H7 (cell line): ENCODE measurements around the gene NDUFS7. TPM values are rescaled to one million over a fixed set of nuclear protein-coding genes. Genes with fewer than 3 reads are reported as not detected.

Source experiments
- DNase-seq: peaks from one replicate; pipeline ENCODE4 v3.0.0; 2012
- H3K27me3 ChIP-seq: 2 replicates; pipeline ENCODE4 v1.6.0; 2011; ENCODE audit warnings: mild to moderate bottlenecking, low read length; ENCODE audit not compliant: control insufficient read depth, insufficient read depth
- H3K36me3 ChIP-seq: replicated peaks from 2 replicates; pipeline ENCODE4 v1.5.1; 2011; ENCODE audit warnings: low read length; ENCODE audit not compliant: control insufficient read depth, insufficient read depth
- H3K4me3 ChIP-seq: 2 replicates; pipeline ENCODE4 v1.5.1; 2011; ENCODE audit warnings: low read depth, mild to moderate bottlenecking, control low read depth, low read length, moderate library complexity; ENCODE audit not compliant: insufficient read depth
- total RNA-seq: library from RNA; depleted of rRNA; stranded (reverse); fragments of >200 nt; shearing (Covaris generic); gene quantifications from 2 replicates; pipeline ENCODE4 v1.2.3, GENCODE V29; 2014; rRNA removed

Gene NDUFS7
- total RNA-seq, result 125 and 140 TPM in 2 replicates

GRCh38 chr19:1383312-1384084 is at the start of gene NDUFS7:
TSS of gene NDUFS7 (plus strand) at chr19:1383907. CDS start at chr19:1383927, 20 bp downstream.
- peak within 1 kb of the TSS; percentile 85 for H3K4me3 ChIP-seq
- peak; percentile 90 for DNase-seq
- no peaks in the 10 kb centered on the region; the same call in 1 of the 2 replicates for H3K36me3 ChIP-seq
- no peaks in the 10 kb centered on the region for H3K27me3 ChIP-seq

GRCh38 chr19:1336079-1336684 is 47.5 kb upstream of the NDUFS7 start:
- no peak overlapping the region for H3K4me3 ChIP-seq
- no peaks in the 10 kb centered on the region for H3K36me3 ChIP-seq
- no peaks in the 10 kb centered on the region for H3K27me3 ChIP-seq
- DNase-seq, result no peak

GRCh38 chr19:1340681-1341469 is 42.8 kb upstream of the NDUFS7 start:
- Histone ChIP-seq H3K4me3 (no peak overlapping the region), H3K36me3 (no peaks in the 10 kb centered on the region), H3K27me3 (no peaks in the 10 kb centered on the region)
- DNase-seq, result peak; percentile 49

- Histone ChIP-seq H3K27me3 (no peaks in the 10 kb centered on the region), H3K36me3 (no peaks in the 10 kb centered on the region), H3K4me3 (no peak overlapping the region)
- DNase-seq, result no peak
These were observed 40.7 kb upstream of the NDUFS7 start for GRCh38 chr19:1343041-1343440.

- Histone ChIP-seq H3K36me3 (no peaks in the 10 kb centered on the region), H3K27me3 (no peaks in the 10 kb centered on the region), H3K4me3 (no peak overlapping the region)
- DNase-seq, result no peak
These were observed 34.5 kb upstream of the NDUFS7 start for GRCh38 chr19:1349211-1349610.

- Histone ChIP-seq H3K27me3 (no peaks in the 10 kb centered on the region), H3K4me3 (no peak overlapping the region), H3K36me3 (no peaks in the 10 kb centered on the region)
- DNase-seq, result no peak
These were observed 32.8 kb upstream of the NDUFS7 start for GRCh38 chr19:1350867-1351266.

- Histone ChIP-seq H3K4me3 (no peak overlapping the region), H3K27me3 (no peaks in the 10 kb centered on the region), H3K36me3 (no peaks in the 10 kb centered on the region)
- no peak for DNase-seq
These were observed 32.3 kb upstream of the NDUFS7 start for GRCh38 chr19:1351381-1351851.

GRCh38 chr19:1353144-1353543 is 30.6 kb upstream of the NDUFS7 start:
- no peak for DNase-seq
- Histone ChIP-seq H3K27me3 (no peaks in the 10 kb centered on the region), H3K36me3 (no peaks in the 10 kb centered on the region), H3K4me3 (no peak overlapping the region)

GRCh38 chr19:1354970-1355567 is 28.6 kb upstream of the NDUFS7 start:
- H3K27me3 ChIP-seq, result no peaks in the 10 kb centered on the region
- no peak for DNase-seq
- H3K4me3 ChIP-seq, result peak overlapping the region; percentile 87
- peaks cover 9% of the 10 kb centered on the region for H3K36me3 ChIP-seq

GRCh38 chr19:1355568-1356507 is 27.9 kb upstream of the NDUFS7 start:
- Histone ChIP-seq H3K4me3 (peak overlapping the region; percentile 87), H3K36me3 (peaks cover 12% of the 10 kb centered on the region), H3K27me3 (no peaks in the 10 kb centered on the region)
- DNase-seq, result peak; percentile 61

- no peak for DNase-seq
- no peaks in the 10 kb centered on the region for H3K27me3 ChIP-seq
- H3K4me3 ChIP-seq, result no peak overlapping the region
- peaks cover 12% of the 10 kb centered on the region for H3K36me3 ChIP-seq
These were observed 27.2 kb upstream of the NDUFS7 start for GRCh38 chr19:1356508-1356865.

- DNase-seq, result peak; percentile 73
These were observed 26.1 kb upstream of the NDUFS7 start for GRCh38 chr19:1357531-1358109.

GRCh38 chr19:1360126-1360817 is 23.4 kb upstream of the NDUFS7 start:
- H3K36me3 ChIP-seq, result peaks cover 19% of the 10 kb centered on the region
- H3K4me3 ChIP-seq, result no peak overlapping the region
- no peak for DNase-seq
- H3K27me3 ChIP-seq, result no peaks in the 10 kb centered on the region

More at GRCh38 chr19:1357531-1358109, 26.1 kb upstream of the NDUFS7 start:
- Histone ChIP-seq H3K36me3 (peaks cover 15% of the 10 kb centered on the region), H3K27me3 (no peaks in the 10 kb centered on the region), H3K4me3 (no peak overlapping the region)
